Neural progenitor cell (in vitro differentiated cells): ENCODE results near the gene MYO10. TPM values are rescaled to one million over a fixed set of nuclear protein-coding genes. Genes with fewer than 3 reads are reported as not detected.

ENCODE experiments used
- DNase-seq: peaks from one replicate; pipeline ENCODE4 v3.0.0-alpha.2; 2016; ENCODE audit warnings: low spot score
- H2AFZ ChIP-seq: fragments of 200-600 bp; sonication (generic); replicated peaks from 2 replicates; pipeline ENCODE4 v1.6.1; 2016; ENCODE audit warnings: antibody characterized with exemption
- H3F3A ChIP-seq: fragments of 200-600 bp; sonication (generic); 2 replicates; pipeline ENCODE4 v1.6.1; 2016; ENCODE audit warnings: antibody characterized with exemption, low read depth
- H3K27ac ChIP-seq: fragments of 200-600 bp; sonication (generic); 2 replicates; pipeline ENCODE4 v1.5.1; 2016; ENCODE audit warnings: mild to moderate bottlenecking
- H3K27me3 ChIP-seq: fragments of 200-600 bp; sonication (generic); 2 replicates; pipeline ENCODE4 v1.6.1; 2016; ENCODE audit warnings: mild to moderate bottlenecking, moderate library complexity
- H3K36me3 ChIP-seq: fragments of 200-600 bp; sonication (generic); 2 replicates; pipeline ENCODE4 v1.5.1; 2016
- H3K4me1 ChIP-seq: fragments of 200-600 bp; sonication (generic); 2 replicates; pipeline ENCODE4 v1.6.1; 2016; ENCODE audit warnings: mixed run types
- H3K4me2 ChIP-seq: fragments of 200-600 bp; sonication (generic); 2 replicates; pipeline ENCODE4 v1.6.1; 2016
- H3K4me3 ChIP-seq: fragments of 200-600 bp; sonication (generic); 2 replicates; pipeline ENCODE4 v1.5.1; 2016
- H3K79me2 ChIP-seq: fragments of 200-600 bp; sonication (generic); 2 replicates; pipeline ENCODE4 v1.6.1; 2016; ENCODE audit warnings: low read depth
- H3K9ac ChIP-seq: fragments of 200-600 bp; sonication (generic); 2 replicates; pipeline ENCODE4 v1.6.1; 2016
- H3K9me3 ChIP-seq: fragments of 200-600 bp; sonication (generic); 2 replicates; pipeline ENCODE4 v1.5.1; 2016; ENCODE audit warnings: low read depth
- H4K20me1 ChIP-seq: fragments of 200-600 bp; sonication (generic); 2 replicates; pipeline ENCODE4 v1.6.1; 2016; ENCODE audit warnings: low read depth
- H3K27ac Mint-ChIP-seq: 3 replicates; pipeline ENCODE4 v1.8.0; 2021; ENCODE audit warnings: mixed read lengths
- H3K27me3 Mint-ChIP-seq: 2 replicates; pipeline ENCODE4 v1.8.0; 2022; ENCODE audit warnings: low read depth, mild to moderate bottlenecking, inconsistent platforms, moderate library complexity, mixed read lengths; ENCODE audit not compliant: insufficient read depth
- H3K36me3 Mint-ChIP-seq: 3 replicates; pipeline ENCODE4 v1.8.0; 2021; ENCODE audit warnings: mixed read lengths
- H3K4me1 Mint-ChIP-seq: 3 replicates; pipeline ENCODE4 v1.8.0; 2021; ENCODE audit warnings: mixed read lengths
- H3K4me3 Mint-ChIP-seq: 3 replicates; pipeline ENCODE4 v1.8.0; 2021; ENCODE audit warnings: mild to moderate bottlenecking, moderate library complexity, mixed read lengths
- H3K9me3 Mint-ChIP-seq: 3 replicates; pipeline ENCODE4 v1.8.0; 2020; ENCODE audit warnings: mixed read lengths
- CTCF ChIP-seq: fragments of 200-600 bp; sonication (generic); IDR thresholded peaks from 2 replicates; pipeline ENCODE4 v1.5.1; 2017; ENCODE audit warnings: antibody characterized with exemption, mild to moderate bottlenecking
- EZH2 ChIP-seq: fragments of 200-600 bp; sonication (generic); IDR thresholded peaks from 2 replicates; pipeline ENCODE4 v1.6.1; 2017; ENCODE audit warnings: antibody characterized with exemption, mild to moderate bottlenecking, moderate library complexity
- EZH2phosphoT487 ChIP-seq: fragments of 200-600 bp; sonication (generic); IDR thresholded peaks from 2 replicates; pipeline ENCODE4 v1.6.1; 2017; ENCODE audit warnings: antibody characterized with exemption
- total RNA-seq: library from RNA; depleted of rRNA; stranded (reverse); fragments of >200 nt; gene quantifications from 2 replicates; pipeline ENCODE4 v1.2.3, GENCODE V29; 2015; ENCODE audit warnings: low replicate concordance

The MYO10 gene
- total RNA-seq, 1 donor from 2014 or later, result 39.1 TPM

- Histone ChIP-seq H3K4me3 (no peak overlapping the region), H3K4me2 (no peak overlapping the region), H4K20me1 (no peaks in the 10 kb centered on the region), H3K36me3 (peaks cover 5% of the 10 kb centered on the region), H3K9ac (no peak overlapping the region), H3K79me2 (no peaks in the 10 kb centered on the region), H3F3A (no peaks in the 10 kb centered on the region), H3K9me3 (no peaks in the 10 kb centered on the region), H3K27ac (no peak overlapping the region), H3K4me1 (no peaks in the 10 kb centered on the region), H2AFZ (no peak overlapping the region), H3K27me3 (no peaks in the 10 kb centered on the region)
- H3K27ac Mint-ChIP-seq, result no peak overlapping the region
- H3K4me1 Mint-ChIP-seq, result peaks cover 3% of the 10 kb centered on the region
- H3K27me3 Mint-ChIP-seq, result no peaks in the 10 kb centered on the region
- DNase-seq, result no peak
- no peaks in the 10 kb centered on the region for H3K9me3 Mint-ChIP-seq
- TF ChIP-seq EZH2 (no peak), CTCF (no peak), EZH2phosphoT487 (no peak)
- H3K4me3 Mint-ChIP-seq, result no peak overlapping the region
- peaks cover 28% of the 10 kb centered on the region for H3K36me3 Mint-ChIP-seq
Measured at GRCh38 chr5:16780325-16780724, 155.8 kb downstream of the MYO10 start.

GRCh38 chr5:16777432-16777831 is 158.7 kb downstream of the MYO10 start:
- Histone ChIP-seq H3K36me3 (peaks cover 5% of the 10 kb centered on the region), H3K79me2 (no peaks in the 10 kb centered on the region), H3F3A (no peaks in the 10 kb centered on the region), H4K20me1 (no peaks in the 10 kb centered on the region), H3K9me3 (no peaks in the 10 kb centered on the region), H3K27me3 (no peaks in the 10 kb centered on the region), H3K4me3 (no peak overlapping the region), H2AFZ (no peak overlapping the region), H3K27ac (no peak overlapping the region), H3K9ac (no peak overlapping the region), H3K4me1 (peaks cover 6% of the 10 kb centered on the region), H3K4me2 (no peak overlapping the region)
- Mint-ChIP-seq H3K36me3 (peaks cover 17% of the 10 kb centered on the region), H3K9me3 (no peaks in the 10 kb centered on the region), H3K27ac (no peak overlapping the region), H3K4me1 (peaks cover 9% of the 10 kb centered on the region), H3K27me3 (no peaks in the 10 kb centered on the region), H3K4me3 (no peak overlapping the region)
- no peak for TF ChIP-seq EZH2
- TF ChIP-seq EZH2phosphoT487, result no peak
- TF ChIP-seq CTCF, result no peak
- DNase-seq, result no peak

GRCh38 chr5:16776611-16777251 is 159.4 kb downstream of the MYO10 start:
- no peaks in the 10 kb centered on the region for H3K9me3 Mint-ChIP-seq
- H3K27ac ChIP-seq, result no peak overlapping the region
- H3K36me3 Mint-ChIP-seq, result peaks cover 17% of the 10 kb centered on the region
- no peak overlapping the region for H3K9ac ChIP-seq
- no peak overlapping the region for H3K4me3 ChIP-seq
- DNase-seq, result peak; percentile 60
- H3K27me3 ChIP-seq, result no peaks in the 10 kb centered on the region
- H2AFZ ChIP-seq, result no peak overlapping the region
- no peaks in the 10 kb centered on the region for H3K27me3 Mint-ChIP-seq
- TF ChIP-seq CTCF (peak; percentile 57), EZH2 (no peak)
- no peaks in the 10 kb centered on the region for H3F3A ChIP-seq
- peaks cover 6% of the 10 kb centered on the region for H3K4me1 ChIP-seq
- no peaks in the 10 kb centered on the region for H3K79me2 ChIP-seq
- no peaks in the 10 kb centered on the region for H3K9me3 ChIP-seq
- H3K4me2 ChIP-seq, result no peak overlapping the region
- no peaks in the 10 kb centered on the region for H4K20me1 ChIP-seq
- no peak overlapping the region for H3K27ac Mint-ChIP-seq
- H3K36me3 ChIP-seq, result peaks cover 5% of the 10 kb centered on the region
- no peak overlapping the region for H3K4me3 Mint-ChIP-seq
- H3K4me1 Mint-ChIP-seq, result peaks cover 9% of the 10 kb centered on the region
